H9 (cell line): ENCODE results near the gene INTS6. TPM values are rescaled to one million over a fixed set of nuclear protein-coding genes. Genes with fewer than 3 reads are reported as not detected.

ENCODE experiments used
- DNase-seq: peaks from one replicate; pipeline ENCODE4 v3.0.0-alpha.2; 2017
- H2AFZ ChIP-seq: one replicate; pipeline ENCODE4 v1.6.1; 2013; ENCODE audit warnings: mild to moderate bottlenecking, low read length, control low read depth, moderate library complexity
- H2AK5ac ChIP-seq: 2 replicates; pipeline ENCODE4 v1.6.1; 2013; ENCODE audit warnings: low read length, control low read depth, mixed read lengths; ENCODE audit not compliant: insufficient read length
- H2BK120ac ChIP-seq: one replicate; pipeline ENCODE4 v1.6.1; 2013; ENCODE audit warnings: low read depth, mild to moderate bottlenecking, low read length, control low read depth, inconsistent platforms; ENCODE audit not compliant: poor library complexity, severe bottlenecking
- H2BK12ac ChIP-seq: 2 replicates; pipeline ENCODE4 v1.6.1; 2013; ENCODE audit warnings: low read length, control low read depth, mixed read lengths, low read depth; ENCODE audit not compliant: insufficient read length
- H2BK15ac ChIP-seq: 2 replicates; pipeline ENCODE4 v1.6.1; 2013; ENCODE audit warnings: low read depth, low read length, control low read depth
- H2BK20ac ChIP-seq: one replicate; pipeline ENCODE4 v1.6.1; 2013; ENCODE audit warnings: low read depth, mild to moderate bottlenecking, low read length, control low read depth, inconsistent platforms; ENCODE audit not compliant: poor library complexity, severe bottlenecking
- H2BK5ac ChIP-seq: 2 replicates; pipeline ENCODE4 v1.6.1; 2013; ENCODE audit warnings: low read length, control low read depth, mixed read lengths; ENCODE audit not compliant: insufficient read length
- H3K14ac ChIP-seq: 2 replicates; pipeline ENCODE4 v1.6.1; 2013; ENCODE audit warnings: low read length, control low read depth; ENCODE audit not compliant: insufficient read depth
- H3K18ac ChIP-seq: 2 replicates; pipeline ENCODE4 v1.6.1; 2013; ENCODE audit warnings: low read depth, mild to moderate bottlenecking, mixed read lengths, low read length, control low read depth; ENCODE audit not compliant: insufficient read length
- H3K23ac ChIP-seq: 2 replicates; pipeline ENCODE4 v1.6.1; 2013; ENCODE audit warnings: low read length, control low read depth, mixed read lengths, low read depth; ENCODE audit not compliant: insufficient read length
- H3K23me2 ChIP-seq: 2 replicates; pipeline ENCODE4 v1.6.1; 2013; ENCODE audit warnings: low read depth, mild to moderate bottlenecking, mixed read lengths, low read length, control low read depth; ENCODE audit not compliant: insufficient read length, poor library complexity, severe bottlenecking
- H3K27ac ChIP-seq: 2 replicates; pipeline ENCODE4 v1.5.1; 2013; ENCODE audit warnings: low read length, control low read depth, mixed read lengths, low read depth; ENCODE audit not compliant: insufficient read length
- H3K27me3 ChIP-seq: 2 replicates; pipeline ENCODE4 v1.6.1; 2013; ENCODE audit warnings: low read length, control low read depth, inconsistent platforms; ENCODE audit not compliant: insufficient read depth
- H3K4ac ChIP-seq: 2 replicates; pipeline ENCODE4 v1.6.1; 2013; ENCODE audit warnings: low read depth, mild to moderate bottlenecking, control low read depth, inconsistent platforms, low read length, moderate library complexity
- H3K4me1 ChIP-seq: 2 replicates; pipeline ENCODE4 v1.6.1; 2013; ENCODE audit warnings: low read length, control low read depth, inconsistent platforms; ENCODE audit not compliant: insufficient read depth
- H3K4me2 ChIP-seq: 2 replicates; pipeline ENCODE4 v1.6.1; 2013; ENCODE audit warnings: low read length, control low read depth, mixed read lengths; ENCODE audit not compliant: insufficient read length, insufficient read depth
- H3K56ac ChIP-seq: 2 replicates; pipeline ENCODE4 v1.6.1; 2013; ENCODE audit warnings: low read depth, mild to moderate bottlenecking, mixed read lengths, low read length, control low read depth; ENCODE audit not compliant: insufficient read length
- H3K79me1 ChIP-seq: 2 replicates; pipeline ENCODE4 v1.6.1; 2013; ENCODE audit warnings: low read depth, mild to moderate bottlenecking, moderate library complexity, low read length, control low read depth, inconsistent platforms; ENCODE audit not compliant: insufficient read depth, poor library complexity, severe bottlenecking
- H3K79me2 ChIP-seq: 2 replicates; pipeline ENCODE4 v1.6.1; 2013; ENCODE audit warnings: low read length, control low read depth, inconsistent platforms; ENCODE audit not compliant: insufficient read depth
- H3K9ac ChIP-seq: 2 replicates; pipeline ENCODE4 v1.6.1; 2013; ENCODE audit warnings: low read length, control low read depth, mixed read lengths; ENCODE audit not compliant: insufficient read length; ENCODE audit errors: extremely low read depth
- H3K9me3 ChIP-seq: one replicate; pipeline ENCODE4 v1.6.1; 2013; ENCODE audit warnings: low read depth, low read length, inconsistent platforms; ENCODE audit not compliant: control insufficient read depth
- H3T11ph ChIP-seq: one replicate; pipeline ENCODE4 v1.6.1; 2013; ENCODE audit warnings: mild to moderate bottlenecking, low read length, control low read depth, inconsistent platforms
- H4K20me1 ChIP-seq: one replicate; pipeline ENCODE4 v1.6.1; 2013; ENCODE audit not compliant: control insufficient read depth, insufficient read length, insufficient read depth
- H4K5ac ChIP-seq: 2 replicates; pipeline ENCODE4 v1.6.1; 2013; ENCODE audit warnings: low read depth, mild to moderate bottlenecking, mixed read lengths, low read length, control low read depth; ENCODE audit not compliant: insufficient read length
- H4K8ac ChIP-seq: replicated peaks from 2 replicates; pipeline ENCODE4 v1.6.1; 2013; ENCODE audit warnings: low read length, control low read depth, mixed read lengths, low read depth; ENCODE audit not compliant: insufficient read length
- H4K91ac ChIP-seq: 2 replicates; pipeline ENCODE4 v1.6.1; 2013; ENCODE audit warnings: low read depth, mild to moderate bottlenecking, moderate library complexity, mixed read lengths, low read length, control low read depth; ENCODE audit not compliant: insufficient read length
- H3K27ac Mint-ChIP-seq, 3 experiments: 2 replicates in 2 of 3; 3 replicates in 1 of 3; pipeline ENCODE4 v1.8.0; 2020 to 2021; ENCODE audit warnings: mixed read lengths in 3 of 3, mild to moderate bottlenecking in 1 of 3, moderate library complexity in 1 of 3
- H3K27me3 Mint-ChIP-seq: 2 replicates; pipeline ENCODE4 v1.8.0; 2021; ENCODE audit warnings: low read depth, mild to moderate bottlenecking, moderate library complexity, mixed read lengths
- H3K36me3 Mint-ChIP-seq, 3 experiments: 2 replicates in 2 of 3; 3 replicates in 1 of 3; pipeline ENCODE4 v1.8.0; 2020 to 2021; ENCODE audit warnings: low read depth in 3 of 3, mixed read lengths in 3 of 3; ENCODE audit not compliant: insufficient read depth in 1 of 3
- H3K4me1 Mint-ChIP-seq, 2 experiments: 2 replicates each; pipeline ENCODE4 v1.8.0; 2020; ENCODE audit warnings: mixed read lengths in 2 of 2
- H3K4me3 Mint-ChIP-seq, 2 experiments: 2 replicates in 1 of 2; 3 replicates in 1 of 2; pipeline ENCODE4 v1.8.0; 2020 to 2021; ENCODE audit warnings: mild to moderate bottlenecking in 2 of 2, mixed read lengths in 2 of 2, moderate library complexity in 1 of 2
- H3K9me3 Mint-ChIP-seq, 2 experiments: 2 replicates in 1 of 2; 3 replicates in 1 of 2; pipeline ENCODE4 v1.8.0; 2020; ENCODE audit warnings: mild to moderate bottlenecking in 2 of 2, mixed read lengths in 2 of 2, moderate library complexity in 1 of 2
- CTCF ChIP-seq: fragments of 200-600 bp; sonication (generic); conservative IDR thresholded peaks from 3 replicates; pipeline ENCODE4 v1.8.0; 2021; ENCODE audit warnings: antibody characterized with exemption, mild to moderate bottlenecking
- WGBS: extraction: QIAGEN DNeasy Blood & Tissue Kit; methylation state at CpG from one replicate; pipeline ENCODE4 v1.1.7; 2013; ENCODE audit warnings: missing lambda C conversion rate, low lambda C conversion rate, mixed read lengths; ENCODE audit not compliant: insufficient read length; ENCODE audit errors: extremely low coverage; 5-methylcytosine and 5-hydroxymethylcytosine counted together
- total RNA-seq: library from RNA; stranded (reverse); gene quantifications from 2 replicates; pipeline ENCODE4 v1.2.1, GENCODE V29; 2021

Gene INTS6
- total RNA-seq, 1 experiment from 2014 or later, result 61.2 TPM

GRCh38 chr13:51501592-51502152, 48.8 kb upstream of the INTS6 start:
- no peak overlapping the region for H3K56ac ChIP-seq
- H2AFZ ChIP-seq, result no peak overlapping the region
- H3K79me1 ChIP-seq, result no peaks in the 10 kb centered on the region
- H3K4me1 ChIP-seq, result no peaks in the 10 kb centered on the region
- Mint-ChIP-seq H3K36me3 (no peaks in the 10 kb centered on the region), H3K4me1 (no peaks in the 10 kb centered on the region), H3K27ac (no peak overlapping the region; a peak in 1 of 7 replicates), H3K27me3 (no peaks in the 10 kb centered on the region; the same call in none of the 2 replicates), H3K4me3 (no peak overlapping the region), H3K9me3 (no peaks in the 10 kb centered on the region)
- H4K20me1 ChIP-seq, result no peaks in the 10 kb centered on the region
- H4K8ac ChIP-seq, result no peak overlapping the region
- WGBS, result no CpG with 5 or more reads among the region's 1 CpG
- no peak overlapping the region for H3K4ac ChIP-seq
- H2BK15ac ChIP-seq, result no peak overlapping the region
- no peaks in the 10 kb centered on the region for H3K23me2 ChIP-seq
- DNase-seq, result no peak
- H3K27ac ChIP-seq, result no peak overlapping the region
- no peak overlapping the region for H2BK12ac ChIP-seq
- no peak for TF ChIP-seq CTCF
- H2BK20ac ChIP-seq, result no peak overlapping the region
- no peaks in the 10 kb centered on the region; the same call in 1 of the 2 replicates for H3K27me3 ChIP-seq
- no peaks in the 10 kb centered on the region for H3K9me3 ChIP-seq
- H2AK5ac ChIP-seq, result no peak overlapping the region
- no peaks in the 10 kb centered on the region for H3K79me2 ChIP-seq
- no peak overlapping the region for H2BK120ac ChIP-seq
- H3T11ph ChIP-seq, result no peak overlapping the region
- H3K18ac ChIP-seq, result no peak overlapping the region
- H3K14ac ChIP-seq, result no peak overlapping the region
- H3K9ac ChIP-seq, result no peak overlapping the region
- H3K4me2 ChIP-seq, result no peak overlapping the region
- no peak overlapping the region for H4K91ac ChIP-seq
- H4K5ac ChIP-seq, result no peak overlapping the region
- no peak overlapping the region for H3K23ac ChIP-seq
- H2BK5ac ChIP-seq, result no peak overlapping the region
